HK-2 (cell line): Measurements from ENCODE around the gene EXOC4.

ENCODE experiments used
- DNase-seq: peaks from one replicate; pipeline ENCODE4 v3.0.0-alpha.2; 2018; ENCODE audit not compliant: unreplicated experiment

The EXOC4 gene

DNA sequence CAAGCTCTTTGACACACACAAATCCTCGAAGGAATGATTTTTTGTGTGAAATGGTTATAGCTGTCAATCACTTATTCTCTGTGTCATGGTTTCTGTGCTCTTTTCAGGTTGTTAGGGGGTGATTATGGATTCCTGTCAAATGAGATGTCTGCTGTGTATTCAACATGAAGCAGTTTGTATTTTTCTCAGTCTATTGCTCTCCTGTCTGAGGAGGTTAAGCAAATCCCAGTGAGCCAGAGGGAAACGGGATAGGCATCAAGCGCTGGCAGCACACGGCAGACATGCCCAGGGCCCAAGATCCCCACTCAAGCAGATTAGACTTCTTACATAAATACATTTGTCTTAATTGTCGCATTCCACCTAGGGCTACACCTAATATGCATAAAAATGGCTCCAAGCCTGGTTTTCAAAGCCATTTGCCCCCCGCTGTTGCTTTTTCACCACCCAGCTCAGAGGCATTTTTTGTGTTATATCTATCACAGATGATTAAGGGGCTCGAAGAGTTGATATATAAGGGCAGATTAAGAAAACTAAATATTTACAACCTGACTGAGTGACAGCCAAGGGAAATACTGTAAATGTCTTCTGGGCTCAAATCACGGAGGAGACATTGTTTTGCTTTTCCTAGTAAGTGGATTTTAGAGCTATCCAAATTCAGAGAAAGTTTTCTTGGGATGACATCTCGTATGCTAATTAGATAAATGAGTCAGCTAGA lies 681.5 kb downstream of the EXOC4 start:
- DNase-seq: no peak

DNA sequence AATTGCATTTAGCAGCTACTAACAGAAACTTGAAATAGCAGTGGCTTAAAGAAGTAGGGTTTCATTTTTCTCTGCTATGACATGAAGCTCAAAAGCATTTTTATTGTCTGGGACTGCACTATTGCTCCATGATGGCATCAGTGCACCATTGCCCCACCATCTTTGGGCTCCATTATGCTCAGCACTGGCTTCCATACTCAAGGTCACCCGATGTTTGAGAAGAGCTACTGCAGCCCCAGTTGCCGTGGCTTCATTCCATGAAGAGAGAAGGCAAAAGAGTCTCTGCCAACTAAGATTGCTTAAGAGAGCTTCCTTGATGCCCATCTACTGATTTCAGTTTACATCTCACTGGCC lies 682.1 kb downstream of the EXOC4 start:
- no peak for DNase-seq

DNA sequence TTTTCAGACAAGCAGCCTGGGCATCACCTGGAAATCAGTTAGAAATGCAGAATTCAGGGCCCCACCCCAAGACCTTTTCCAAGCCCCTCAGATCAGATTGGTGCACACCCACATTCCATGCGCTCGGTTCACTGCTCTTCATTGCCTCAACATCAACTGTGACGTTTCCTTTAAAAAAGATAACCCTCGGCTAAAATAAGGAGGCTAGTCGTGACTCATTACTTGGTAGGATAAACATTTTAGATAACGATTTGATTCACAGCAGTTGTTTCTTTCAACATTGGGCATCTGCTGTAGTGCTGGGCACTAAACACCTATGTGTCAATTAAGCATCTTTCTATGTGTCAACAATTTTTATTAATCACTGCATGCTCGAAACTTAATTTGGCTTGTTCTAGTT lies 683.2 kb downstream of the EXOC4 start:
- DNase-seq: no peak

DNA sequence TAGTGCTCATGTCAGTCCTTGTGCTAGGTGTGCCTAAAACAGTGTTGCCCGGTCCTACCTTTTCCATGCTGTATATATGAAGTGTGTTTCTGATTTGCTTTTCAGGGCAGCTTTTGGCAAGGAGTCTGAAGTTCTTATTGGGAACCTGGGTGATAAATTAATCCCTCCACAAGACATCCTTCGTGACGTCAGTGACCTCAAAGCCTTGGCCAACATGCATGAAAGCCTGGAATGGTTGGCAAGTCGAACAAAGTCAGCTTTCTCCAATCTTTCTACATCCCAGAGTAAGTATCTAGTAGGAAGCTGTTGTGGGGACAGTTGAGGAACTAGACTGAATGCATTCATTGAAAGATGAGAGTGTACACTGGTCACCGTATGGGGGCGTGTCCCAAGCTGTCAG lies 684.9 kb downstream of the EXOC4 start:
- DNase-seq: no peak

DNA sequence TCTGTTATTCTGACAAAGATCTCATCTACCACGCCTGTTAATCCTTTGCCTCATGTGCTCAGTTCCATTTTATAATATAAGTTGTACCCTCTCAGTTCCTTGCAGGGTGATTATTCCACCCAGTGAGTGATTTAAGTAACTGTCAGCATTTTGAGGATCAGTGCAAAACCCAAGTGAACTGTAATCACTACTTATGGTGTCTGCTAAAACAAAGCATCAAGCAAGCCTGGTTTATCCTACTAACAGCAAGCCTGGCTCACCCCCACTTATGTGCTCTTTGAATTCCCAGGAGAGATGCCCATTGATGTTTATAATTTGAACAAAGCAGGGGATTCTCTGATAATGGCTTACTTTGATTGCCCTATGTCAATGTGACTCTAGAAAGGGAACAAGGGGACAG lies 687.5 kb downstream of the EXOC4 start:
- no peak for DNase-seq

DNA sequence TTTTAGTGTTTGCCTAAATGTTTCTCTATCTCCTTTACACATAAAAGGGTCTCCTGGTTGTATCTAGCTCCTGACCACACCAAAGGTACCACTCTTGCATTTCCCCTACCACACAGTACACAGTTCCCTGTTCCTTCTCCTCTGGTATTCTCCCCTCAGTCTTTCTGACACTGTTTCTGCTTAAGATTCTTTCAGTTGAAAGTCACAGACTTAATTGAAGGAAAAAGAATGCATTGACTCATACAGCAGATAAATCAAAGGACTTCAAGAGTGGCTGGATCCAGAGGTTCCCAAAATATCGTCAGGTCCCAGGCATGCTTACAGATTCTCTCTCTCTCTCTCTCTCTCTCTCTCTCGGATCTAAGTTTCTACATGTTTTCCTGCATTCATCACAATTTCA lies 688.6 kb downstream of the EXOC4 start:
- no peak for DNase-seq

DNA sequence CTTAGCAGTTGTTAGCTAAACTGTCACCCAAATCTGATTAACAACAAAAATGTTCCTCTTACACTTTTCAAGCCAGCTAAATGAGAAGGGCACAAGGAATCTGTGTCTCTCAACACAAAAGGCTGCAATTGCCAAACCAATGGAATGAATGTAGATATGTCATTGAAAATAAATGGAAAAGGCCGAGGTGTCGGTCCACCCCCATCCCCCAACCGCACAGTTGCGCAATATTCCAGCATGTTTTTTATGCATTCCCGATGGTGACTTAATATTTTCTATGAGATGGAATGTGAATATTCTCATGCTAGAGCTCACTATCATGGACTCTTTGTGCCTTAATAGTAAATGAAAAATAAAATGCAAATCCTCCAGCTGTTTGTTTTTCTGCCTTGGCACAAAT lies 692.6 kb downstream of the EXOC4 start:
- no peak for DNase-seq

DNA sequence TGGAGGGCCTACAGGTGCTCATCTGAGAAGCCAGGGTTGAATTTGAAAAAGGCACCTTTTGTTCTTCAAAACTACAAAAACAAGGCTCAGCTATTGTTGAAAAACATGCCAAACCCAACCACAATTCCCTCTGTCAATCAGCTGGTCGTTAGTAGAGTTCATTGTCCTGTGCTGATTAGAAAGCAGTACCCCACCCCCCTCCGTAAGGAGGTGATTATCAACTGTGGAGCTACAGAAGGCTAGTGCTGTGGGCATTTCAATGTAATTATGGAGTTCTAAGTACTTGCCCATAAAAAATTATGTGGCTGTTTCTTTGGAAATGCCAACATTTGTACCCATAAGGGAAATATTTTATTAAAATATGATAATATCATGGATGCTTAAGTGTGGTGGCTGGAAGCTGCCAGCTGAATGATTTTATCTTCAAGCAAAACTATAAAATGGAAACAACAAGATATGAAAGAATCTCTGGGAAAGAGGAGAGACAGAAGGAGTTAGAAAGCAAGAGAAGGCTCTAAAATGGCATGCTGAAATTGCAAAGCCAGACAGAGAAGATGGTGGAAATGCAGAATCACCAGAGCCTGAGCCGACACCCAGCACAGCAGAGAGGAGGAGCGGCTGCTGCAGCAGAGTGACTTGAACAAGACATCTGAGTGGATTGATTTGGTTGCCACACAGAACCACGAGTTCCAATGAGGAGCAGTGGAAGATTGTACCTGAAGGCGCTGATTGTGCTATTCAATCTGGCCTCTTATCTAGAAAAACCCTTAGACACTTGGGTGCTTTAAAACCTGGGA lies 694.8 kb downstream of the EXOC4 start:
- DNase-seq: no peak

DNA sequence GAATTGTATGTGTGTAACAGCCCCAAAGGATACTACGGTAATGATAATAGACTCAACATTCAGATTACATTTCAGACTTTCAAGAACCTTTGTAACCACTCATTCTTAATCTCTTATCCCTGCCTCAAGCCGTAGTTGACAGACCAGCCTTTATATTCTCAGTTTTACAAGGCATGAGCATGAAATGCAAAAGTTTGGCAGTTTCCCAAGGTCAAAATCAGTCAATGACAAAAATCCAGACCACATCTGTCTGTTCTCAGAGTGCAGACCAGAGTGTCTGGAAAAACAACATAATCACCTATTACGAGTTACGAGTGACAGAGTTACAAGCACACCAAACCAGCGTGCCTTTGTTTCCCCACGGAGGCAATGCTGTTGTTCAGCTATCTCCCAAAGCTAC lies 695.7 kb downstream of the EXOC4 start:
- DNase-seq: no peak

DNA sequence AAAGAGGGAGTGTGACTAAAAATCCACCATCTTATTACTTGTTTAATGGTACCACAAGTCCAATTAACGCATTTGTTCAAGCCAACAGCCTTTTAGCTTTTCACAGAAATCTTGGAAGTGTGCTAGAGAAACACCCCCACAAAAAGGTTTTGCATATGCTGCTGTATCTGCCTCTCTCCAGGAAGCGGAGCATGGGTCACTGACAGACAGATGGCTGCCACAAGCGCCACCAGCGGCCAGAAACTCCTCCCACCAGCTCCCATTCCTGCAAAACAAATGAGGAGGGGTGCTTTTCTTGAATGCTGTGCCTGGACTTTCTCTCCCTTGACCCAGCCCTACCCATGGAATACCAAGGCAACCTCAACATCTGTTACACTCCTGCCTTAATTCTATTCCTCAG lies 698.0 kb downstream of the EXOC4 start:
- DNase-seq: no peak

DNA sequence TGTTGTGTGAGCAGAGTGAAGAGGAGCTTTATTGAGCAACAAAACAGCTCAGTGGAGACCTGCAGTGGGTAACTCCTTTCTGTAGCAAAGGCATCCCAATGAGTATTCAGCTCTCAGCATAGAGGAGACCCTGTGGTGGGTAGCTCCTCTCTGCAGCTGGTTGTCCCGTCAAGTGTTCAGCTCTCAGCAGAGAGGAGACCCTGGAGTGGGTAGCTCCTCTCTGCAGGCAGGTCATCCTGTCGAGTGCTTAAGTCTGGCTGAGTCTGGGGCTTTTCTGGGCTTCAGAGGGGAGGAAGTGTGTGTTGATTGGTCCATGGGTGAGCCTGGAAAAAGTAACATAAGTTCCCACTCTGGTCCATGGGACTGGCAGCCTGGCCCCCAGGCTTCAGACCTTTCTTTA lies 702.3 kb downstream of the EXOC4 start:
- DNase-seq: no peak

DNA sequence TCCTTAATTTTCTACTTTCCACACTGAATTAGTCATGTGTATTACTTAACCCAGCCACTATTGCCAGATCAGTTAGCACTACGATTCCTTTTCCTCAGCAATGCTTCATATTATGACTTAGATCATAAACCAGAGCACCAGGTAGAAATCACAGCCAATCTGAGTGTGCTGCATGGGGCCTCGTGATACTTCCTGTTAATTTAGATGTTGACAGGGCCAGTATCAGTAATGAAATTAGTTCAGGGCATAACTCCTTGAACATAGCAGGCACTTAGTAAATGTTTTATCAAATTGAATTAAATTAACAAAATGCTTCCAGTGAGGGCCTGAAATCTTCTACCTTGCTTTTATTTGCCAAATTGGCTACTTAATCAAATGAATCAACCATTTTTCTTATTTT lies 705.0 kb downstream of the EXOC4 start:
- DNase-seq: no peak

DNA sequence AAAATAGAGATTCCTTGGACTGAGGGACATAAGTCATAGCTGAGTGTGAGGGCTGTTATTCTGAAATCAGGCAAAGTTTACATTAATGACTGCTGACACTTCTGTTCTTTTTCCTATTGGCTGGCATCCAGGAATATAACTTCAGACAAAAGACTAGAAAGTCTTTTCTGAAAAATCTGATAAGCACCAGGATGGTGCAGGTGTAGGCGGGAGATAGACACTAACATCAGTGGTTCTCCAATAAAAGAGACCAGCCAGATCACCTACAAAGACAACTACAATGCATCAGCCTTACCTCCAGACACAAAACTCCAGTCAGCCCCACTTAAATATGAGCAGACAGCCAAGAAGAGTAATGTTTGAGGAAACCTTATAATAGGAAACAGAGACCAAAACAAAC lies 705.9 kb downstream of the EXOC4 start:
- no peak for DNase-seq

DNA sequence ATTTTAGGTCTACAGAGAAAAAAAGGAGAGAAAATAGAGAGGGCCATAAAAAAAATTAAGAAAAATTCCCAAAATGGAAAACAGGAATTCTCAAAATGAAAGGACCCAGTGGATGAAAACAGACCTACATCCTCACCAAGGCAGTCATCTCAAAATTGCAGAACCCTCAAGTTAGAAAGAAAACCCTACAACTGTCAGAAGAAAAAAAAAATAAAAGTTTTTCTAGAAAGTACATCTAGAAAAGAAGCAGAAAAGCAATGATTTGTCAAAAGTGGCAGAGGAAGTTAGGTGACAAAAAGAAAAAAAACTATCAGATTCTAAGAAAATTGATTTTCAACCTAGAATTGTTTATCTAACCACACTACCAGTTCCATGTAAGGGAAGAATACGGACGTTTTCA lies 706.6 kb downstream of the EXOC4 start:
- DNase-seq: no peak

DNA sequence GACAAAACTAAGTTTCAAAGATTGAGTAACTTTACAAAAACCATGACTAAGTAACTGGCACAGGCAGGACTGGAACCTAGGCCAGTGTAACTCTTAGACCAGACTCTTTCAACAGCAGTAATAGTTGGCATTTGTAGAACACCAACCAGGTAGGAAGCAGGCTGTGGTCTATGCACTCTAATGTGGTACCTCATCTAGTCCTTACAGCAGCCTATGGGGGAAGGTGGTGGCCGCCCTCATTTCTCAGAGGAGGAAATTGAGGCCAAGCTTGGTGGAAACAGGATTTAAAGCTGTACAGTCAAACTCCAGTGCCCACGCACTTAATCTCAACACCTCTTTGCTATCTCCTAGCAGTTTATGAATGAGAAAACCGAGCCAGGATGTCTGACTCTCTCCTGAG lies 708.8 kb downstream of the EXOC4 start:
- no peak for DNase-seq

DNA sequence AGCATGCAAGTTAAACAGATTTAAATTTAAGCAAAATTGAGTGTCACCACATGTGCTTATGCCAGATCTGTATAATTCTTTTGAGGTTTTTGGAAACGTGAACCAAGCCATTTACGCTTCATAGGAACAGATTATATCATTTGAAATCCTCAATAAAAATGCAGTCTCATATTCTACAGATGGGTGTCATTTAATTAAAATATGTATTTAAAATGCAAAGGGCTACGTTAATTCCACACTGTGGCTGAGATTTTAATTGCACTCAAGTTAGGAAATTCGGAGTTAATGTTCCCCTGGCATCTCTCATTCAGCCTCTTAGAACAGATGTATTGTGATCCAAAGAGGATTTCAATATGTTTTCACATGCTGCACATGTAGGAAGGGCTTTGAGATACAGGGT lies 709.8 kb downstream of the EXOC4 start:
- DNase-seq: no peak

DNA sequence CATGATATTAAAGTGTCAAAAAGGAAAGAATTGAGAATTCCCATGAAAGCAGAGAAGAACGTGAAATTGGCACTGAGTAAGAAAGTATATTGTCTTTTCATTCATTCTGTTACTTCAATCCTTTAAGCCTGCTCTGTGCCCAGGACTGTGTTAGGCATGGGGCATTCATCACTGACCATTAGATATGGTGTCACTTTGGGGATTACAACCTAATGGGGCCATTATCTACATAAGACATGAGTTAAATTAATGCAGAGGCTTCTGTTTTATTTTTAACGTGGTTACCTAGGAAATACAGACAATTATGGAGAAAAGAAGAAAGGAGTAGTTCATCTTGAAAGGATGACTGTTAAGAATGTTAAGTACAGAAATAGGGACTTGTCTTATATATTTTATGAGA lies 710.8 kb downstream of the EXOC4 start:
- DNase-seq: no peak

DNA sequence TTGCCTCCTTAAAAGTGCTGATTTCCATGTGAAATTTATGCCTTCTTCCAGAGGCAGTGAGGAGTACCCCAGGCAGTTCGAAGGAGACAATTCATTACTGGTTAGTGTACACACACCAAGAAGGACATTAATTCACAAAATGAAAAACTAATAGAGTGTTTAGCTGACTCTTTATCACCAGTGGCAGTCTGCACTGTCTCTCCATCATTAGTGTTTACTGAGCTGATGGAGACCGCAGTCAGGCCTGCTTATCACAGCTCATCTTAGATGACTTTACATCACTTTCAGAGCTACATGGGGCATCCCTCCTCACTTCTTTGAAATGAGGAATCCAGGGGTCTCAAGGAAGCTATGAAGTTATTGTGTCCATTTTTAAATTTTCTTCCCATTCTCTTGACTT lies 718.7 kb downstream of the EXOC4 start:
- DNase-seq: no peak

DNA sequence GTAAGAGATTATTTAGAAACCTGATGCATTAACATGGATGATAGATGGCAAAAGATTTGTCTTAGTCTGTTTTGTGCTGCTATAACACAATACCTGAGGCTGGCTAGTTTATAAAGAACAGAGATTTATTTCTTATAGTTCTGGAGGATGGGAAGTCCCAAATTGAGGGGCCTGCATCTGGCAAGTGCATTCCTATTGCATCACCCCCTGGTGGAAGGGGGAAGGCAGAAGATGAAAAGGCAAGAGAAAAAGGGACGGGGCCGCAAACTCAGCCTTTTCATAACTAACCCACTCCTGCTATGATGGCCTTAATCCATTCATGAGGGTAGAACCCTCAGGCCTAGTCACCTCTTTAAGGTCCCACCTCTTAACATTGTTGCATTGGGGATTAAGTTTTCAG lies 720.8 kb downstream of the EXOC4 start:
- no peak for DNase-seq

DNA sequence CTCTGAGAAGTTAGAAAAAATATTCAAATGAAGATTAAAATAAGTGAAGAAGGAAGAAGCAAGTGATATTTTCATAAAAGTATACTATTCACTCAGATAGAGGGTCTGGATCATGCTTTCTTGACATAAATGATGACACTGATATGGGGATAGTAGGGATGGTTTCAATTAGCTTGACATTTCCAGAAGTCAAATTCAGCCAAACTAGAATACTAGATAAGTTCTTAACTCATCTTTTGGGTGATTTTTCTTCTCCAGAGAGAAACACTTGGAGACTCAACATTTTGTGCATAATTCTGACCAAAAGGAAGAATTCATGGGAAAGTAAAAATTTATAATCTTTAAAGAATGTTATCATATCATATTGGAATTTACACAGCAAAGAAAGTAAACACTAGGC lies 722.3 kb downstream of the EXOC4 start:
- DNase-seq: no peak

DNA sequence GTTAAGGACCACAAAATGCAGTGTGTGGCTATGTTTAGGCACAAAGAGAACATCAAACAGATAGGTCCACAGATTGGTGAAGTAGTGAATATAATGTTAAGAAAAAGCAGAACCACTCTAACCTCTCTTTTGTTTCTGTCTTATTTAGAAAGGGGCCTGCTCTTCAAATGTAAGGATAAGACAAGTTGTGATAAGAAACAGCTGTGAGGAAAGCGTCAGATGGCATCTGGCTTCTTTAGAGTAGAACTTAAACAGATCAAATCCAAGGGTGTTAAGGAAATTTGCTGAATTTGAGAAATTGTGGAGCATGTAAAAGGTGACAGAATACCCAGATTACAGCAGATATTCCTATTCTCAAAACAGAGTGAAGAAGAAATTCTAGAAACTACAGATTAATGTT lies 723.3 kb downstream of the EXOC4 start:
- DNase-seq: no peak

DNA sequence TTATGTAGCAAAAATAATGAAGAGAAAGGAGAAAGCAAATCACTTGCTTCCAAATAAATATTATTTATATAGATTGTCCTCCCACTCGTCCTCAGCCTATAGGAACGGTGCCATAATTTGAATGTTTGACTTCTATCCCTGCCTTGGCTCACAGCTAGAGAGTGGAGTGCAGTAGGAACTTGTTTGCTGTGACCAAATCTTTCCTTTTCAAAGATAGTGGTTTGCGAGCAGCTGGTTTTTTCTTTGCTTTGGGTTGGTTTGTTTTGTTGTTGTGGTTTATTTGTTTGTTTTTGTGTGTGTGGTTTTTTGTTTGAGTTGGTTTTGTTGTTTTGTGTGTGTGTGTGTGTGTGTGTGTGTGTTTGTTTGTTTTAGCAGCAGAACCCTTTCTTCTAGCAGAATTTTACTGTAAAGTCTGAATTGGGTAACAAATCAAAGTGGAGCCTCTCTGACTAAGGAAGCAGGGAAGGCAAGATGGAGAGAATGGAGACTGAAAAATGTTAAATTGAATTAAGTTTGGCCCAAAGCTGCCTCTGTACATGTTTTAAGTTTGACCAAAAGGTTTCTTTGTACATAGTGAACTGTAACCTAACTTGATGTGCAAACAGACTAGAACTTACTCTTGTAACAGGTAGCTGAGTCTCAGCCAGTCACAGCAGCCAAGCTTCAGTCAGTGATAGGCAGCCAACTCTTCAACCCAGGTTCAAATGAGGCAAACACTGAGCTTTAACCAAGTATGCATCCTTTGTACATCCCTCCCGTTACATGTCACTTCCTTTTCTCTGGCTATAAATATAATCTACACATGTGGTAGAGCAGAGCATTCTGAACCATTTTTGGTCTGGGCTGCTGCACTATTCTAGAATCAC lies 724.8 kb downstream of the EXOC4 start:
- no peak for DNase-seq
